Left lung (tissue), 10 donors: Measurements from ENCODE around the gene TUSC1. TPM values are rescaled to one million over a fixed set of nuclear protein-coding genes. Genes with fewer than 3 reads are reported as not detected.
A peak's percentile ranks its signal among the peaks of the same experiment; 100 is the strongest.
"Not testable (repeated sequence)": the region's sequence is repeated elsewhere in the genome, so short reads cannot be mapped to it uniquely, and the experiment has no call there.

Source experiments
- ATAC-seq: fragments of 200-7000 bp; cut with Tn5 transposase; one replicate; pipeline ENCODE4 v1.9.1; 2020; ENCODE audit warnings: moderate library complexity
- DNase-seq, 4 donors: peaks; one replicate each; pipeline ENCODE4 v3.0.0-alpha.2; 2013 to 2020
- H3K27ac ChIP-seq, 2 donors: fragments of 200-600 bp; sonication (generic) in 1 of 2; one replicate each; pipeline versions ENCODE4 v1.5.0 to v1.8.0; 2020 to 2021
- H3K27me3 ChIP-seq, 2 donors: fragments of 200-600 bp; sonication (generic) in 1 of 2; one replicate each; pipeline versions ENCODE4 v1.5.0 to v1.8.0; 2020 to 2021
- H3K36me3 ChIP-seq, 2 donors: fragments of 200-600 bp; sonication (generic) in 1 of 2; one replicate each; pipeline versions ENCODE4 v1.5.0 to v1.8.0; 2020 to 2021
- H3K4me1 ChIP-seq, 2 donors: fragments of 200-600 bp; one replicate each; pipeline ENCODE4 v1.8.0; 2021
- H3K4me3 ChIP-seq, 2 donors: fragments of 200-600 bp; sonication (generic) in 1 of 2; one replicate each; pipeline versions ENCODE4 v1.5.0 to v1.8.0; 2020 to 2021; ENCODE audit warnings: mild to moderate bottlenecking in 1 of 2
- H3K9me3 ChIP-seq, 2 donors: fragments of 200-600 bp; sonication (generic) in 1 of 2; one replicate each; pipeline versions ENCODE4 v1.5.0 to v1.8.0; 2020 to 2021
- intact Hi-C, 2 donors: fragments of 100-400 bp; cut with DNase I; formaldehyde crosslinking; loops; one replicate each; pipeline versions ENCODE4 v1.11.2 to v1.14.2; 2022
- polyA plus RNA-seq, 6 donors: library from polyadenylated mRNA; unstranded; fragments of 120-200 nt; gene quantifications; one replicate each; pipeline ENCODE4 v1.2.1, GENCODE V29; 2013; ENCODE audit not compliant: insufficient read length in 6 of 6
- total RNA-seq, 2 donors: library from RNA; stranded (reverse); fragmentation: NEBNext Ultra II Directional; extraction: Animal tissue kit (Norgen Biotek cat#: 25700); gene quantifications; one replicate each; pipeline ENCODE4 v1.2.1, GENCODE V29; 2021
- TF ChIP-seq, protein P1 (sequence below), 2 donors: fragments of 200-600 bp; sonication (generic) in 1 of 2; IDR thresholded peaks; one replicate each; pipeline versions ENCODE4 v1.5.0 to v1.8.0; 2021; ENCODE audit warnings: antibody characterized with exemption in 2 of 2
- donor health status: DM: no; HTN: yes; CAD: no.
- donor health status: DM: no; HTN: no; CAD: no.

Gene TUSC1
- total and polyA plus RNA-seq, 8 donors, result 10.3 to 18.2 (median 13.0) TPM

- no peak for ATAC-seq
- no peak overlapping the region for H3K27ac ChIP-seq
- H3K27me3 ChIP-seq, result no peaks in the 10 kb centered on the region
- intact Hi-C loops, result no loop called here
- H3K4me3 ChIP-seq, result no peak overlapping the region
- H3K9me3 ChIP-seq, result no peaks in the 10 kb centered on the region
- TF ChIP-seq, protein P1, sequence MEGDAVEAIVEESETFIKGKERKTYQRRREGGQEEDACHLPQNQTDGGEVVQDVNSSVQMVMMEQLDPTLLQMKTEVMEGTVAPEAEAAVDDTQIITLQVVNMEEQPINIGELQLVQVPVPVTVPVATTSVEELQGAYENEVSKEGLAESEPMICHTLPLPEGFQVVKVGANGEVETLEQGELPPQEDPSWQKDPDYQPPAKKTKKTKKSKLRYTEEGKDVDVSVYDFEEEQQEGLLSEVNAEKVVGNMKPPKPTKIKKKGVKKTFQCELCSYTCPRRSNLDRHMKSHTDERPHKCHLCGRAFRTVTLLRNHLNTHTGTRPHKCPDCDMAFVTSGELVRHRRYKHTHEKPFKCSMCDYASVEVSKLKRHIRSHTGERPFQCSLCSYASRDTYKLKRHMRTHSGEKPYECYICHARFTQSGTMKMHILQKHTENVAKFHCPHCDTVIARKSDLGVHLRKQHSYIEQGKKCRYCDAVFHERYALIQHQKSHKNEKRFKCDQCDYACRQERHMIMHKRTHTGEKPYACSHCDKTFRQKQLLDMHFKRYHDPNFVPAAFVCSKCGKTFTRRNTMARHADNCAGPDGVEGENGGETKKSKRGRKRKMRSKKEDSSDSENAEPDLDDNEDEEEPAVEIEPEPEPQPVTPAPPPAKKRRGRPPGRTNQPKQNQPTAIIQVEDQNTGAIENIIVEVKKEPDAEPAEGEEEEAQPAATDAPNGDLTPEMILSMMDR (IDR thresholded peaks at IDR 0.05), result no peak
- no peaks in the 10 kb centered on the region for H3K4me1 ChIP-seq
- no peak for DNase-seq
- no peaks in the 10 kb centered on the region for H3K36me3 ChIP-seq
Measured at GRCh38 chr9:25709941-25710340, 31.7 kb upstream of the TUSC1 start.

GRCh38 chr9:25704800-25705199 is 26.6 kb upstream of the TUSC1 start:
- intact Hi-C loops, result no loop called here
- no peak overlapping the region for H3K4me3 ChIP-seq
- no peak overlapping the region for H3K27ac ChIP-seq
- ATAC-seq, result no peak
- H3K36me3 ChIP-seq, result no peaks in the 10 kb centered on the region
- TF ChIP-seq, protein P1 (IDR thresholded peaks at IDR 0.05), result no peak
- no peaks in the 10 kb centered on the region for H3K27me3 ChIP-seq
- no peaks in the 10 kb centered on the region for H3K4me1 ChIP-seq
- no peak for DNase-seq
- no peaks in the 10 kb centered on the region for H3K9me3 ChIP-seq

GRCh38 chr9:25703701-25704357 is 25.6 kb upstream of the TUSC1 start:
- no peaks in the 10 kb centered on the region for H3K36me3 ChIP-seq
- ATAC-seq, result no peak
- DNase-seq, result peak in 2 of 4 donors; percentile 23 to 45
- no peaks in the 10 kb centered on the region for H3K9me3 ChIP-seq
- H3K27me3 ChIP-seq, result no peaks in the 10 kb centered on the region
- intact Hi-C loops, result no loop called here
- TF ChIP-seq, protein P1 (IDR thresholded peaks at IDR 0.05), result no peak
- H3K27ac ChIP-seq, result no peak overlapping the region
- no peak overlapping the region for H3K4me3 ChIP-seq
- H3K4me1 ChIP-seq, result no peaks in the 10 kb centered on the region

DNA sequence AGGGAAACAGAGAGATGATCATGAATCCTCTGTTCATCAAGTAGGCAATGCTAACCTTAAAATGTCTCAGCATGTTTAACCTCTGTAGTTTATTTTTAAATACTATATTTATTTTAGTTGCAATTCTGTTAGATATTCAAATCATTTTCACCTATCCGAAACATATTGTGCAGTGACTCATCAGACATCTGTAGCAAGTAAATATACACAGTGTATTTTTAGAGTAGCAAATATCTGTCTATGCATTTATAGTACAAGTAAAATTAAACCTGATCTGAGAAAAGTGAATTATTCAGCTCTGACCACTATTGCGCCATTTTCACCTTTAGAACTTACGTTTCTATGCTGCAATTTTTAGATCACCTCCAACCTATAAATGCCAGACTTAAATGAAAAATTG is 24.3 kb upstream of the TUSC1 start:
- DNase-seq, result no peak
- ATAC-seq, result no peak
- TF ChIP-seq, protein P1 (IDR thresholded peaks at IDR 0.05), result no peak
- Histone ChIP-seq H3K9me3 (no peaks in the 10 kb centered on the region), H3K27me3 (no peaks in the 10 kb centered on the region), H3K4me1 (no peaks in the 10 kb centered on the region), H3K36me3 (no peaks in the 10 kb centered on the region), H3K4me3 (no peak overlapping the region), H3K27ac (no peak overlapping the region)
- intact Hi-C loops, result no loop called here

DNA sequence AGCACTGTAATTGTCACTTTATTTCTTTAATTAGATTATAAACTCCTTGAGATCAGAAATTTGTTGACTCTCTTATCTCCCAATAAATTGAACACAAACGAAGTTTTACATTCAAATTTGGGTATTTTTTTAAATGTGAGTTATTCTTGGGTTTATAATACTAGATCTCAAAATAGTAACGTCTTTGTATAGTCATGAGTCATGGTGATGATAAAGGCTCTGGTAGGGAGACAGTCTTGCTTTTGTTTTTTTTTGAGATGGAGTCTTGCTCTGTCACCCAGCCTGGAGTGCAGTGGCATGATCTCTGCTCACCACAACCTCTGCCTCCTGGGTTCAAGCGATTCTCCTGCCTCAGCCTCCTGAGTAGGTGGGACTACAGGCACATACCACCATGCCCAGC is 22.7 kb upstream of the TUSC1 start:
- DNase-seq, H3K4me3 ChIP-seq, H3K27me3 ChIP-seq, H3K4me1 ChIP-seq, ATAC-seq, H3K36me3 ChIP-seq, H3K9me3 ChIP-seq, H3K27ac ChIP-seq, intact Hi-C loops: not testable (repeated sequence)

DNA sequence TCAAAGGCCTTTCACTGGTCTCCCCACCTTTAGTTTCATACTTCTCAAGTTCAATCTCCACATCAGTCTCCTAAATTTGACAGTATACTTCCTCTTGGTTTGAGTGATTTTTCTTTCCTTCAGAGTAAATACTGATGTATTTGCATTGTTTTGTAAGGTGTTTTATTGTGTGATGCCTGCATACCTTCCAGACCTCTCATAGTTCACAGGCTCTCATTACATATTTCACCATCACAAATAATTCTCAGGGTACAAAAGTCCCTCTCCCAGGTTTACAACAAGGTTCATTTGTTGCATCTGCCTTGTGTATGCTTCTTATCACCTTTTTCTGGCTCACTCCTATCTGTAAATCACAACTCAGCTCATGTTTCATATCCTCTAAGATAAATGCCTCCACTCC is 22.2 kb upstream of the TUSC1 start:
- Histone ChIP-seq H3K9me3 (no peaks in the 10 kb centered on the region), H3K27ac (no peak overlapping the region)
- ATAC-seq, result no peak

More for the DNA sequence above, 22.2 kb upstream of the TUSC1 start:
- Histone ChIP-seq H3K27me3 (no peaks in the 10 kb centered on the region), H3K36me3 (no peaks in the 10 kb centered on the region), H3K4me1 (no peaks in the 10 kb centered on the region), H3K4me3 (no peak overlapping the region)
- TF ChIP-seq, protein P1 (IDR thresholded peaks at IDR 0.05), result no peak
- no peak for DNase-seq
- intact Hi-C loops, result no loop called here
